WTC11 (cell line): ENCODE results near the gene LPGAT1. TPM values are rescaled to one million over a fixed set of nuclear protein-coding genes. Genes with fewer than 3 reads are reported as not detected.

ENCODE experiments used
- ATAC-seq: fragments of 200-7000 bp; cut with Tn5 transposase; 2 replicates; pipeline ENCODE4 v1.10.0; 2021; ENCODE audit warnings: mild to moderate bottlenecking, moderate library complexity
- CTCF ChIA-PET: fragments of 300-600 bp; sonication (Branson Sonifier 250); formaldehyde crosslinking; loops from one replicate; lab custom pipeline; 2021; ENCODE audit warnings: antibody characterized with exemption; lab: Charles Lee
- POLR2A ChIA-PET: fragments of 350-600 bp; sonication (Branson Sonifier 250); formaldehyde crosslinking; loops from one replicate; lab custom pipeline; 2021; ENCODE audit warnings: antibody characterized with exemption; lab: Charles Lee
- DNase-seq: peaks from one replicate; pipeline ENCODE4 v3.0.0; 2021; ENCODE audit warnings: low spot score
- H3K27ac Mint-ChIP-seq: 2 replicates; pipeline ENCODE4 v1.8.0; 2021; ENCODE audit warnings: mixed read lengths
- H3K27me3 Mint-ChIP-seq: 2 replicates; pipeline ENCODE4 v1.8.0; 2021; ENCODE audit warnings: low read depth, mild to moderate bottlenecking, moderate library complexity, mixed read lengths
- H3K36me3 Mint-ChIP-seq: 2 replicates; pipeline ENCODE4 v1.8.0; 2021; ENCODE audit warnings: mixed read lengths
- H3K4me1 Mint-ChIP-seq: 2 replicates; pipeline ENCODE4 v1.8.0; 2022; ENCODE audit warnings: mixed read lengths
- H3K4me3 Mint-ChIP-seq: 2 replicates; pipeline ENCODE4 v1.8.0; 2021; ENCODE audit warnings: mild to moderate bottlenecking, moderate library complexity, mixed read lengths
- H3K9me3 Mint-ChIP-seq: 2 replicates; pipeline ENCODE4 v1.8.0; 2021; ENCODE audit warnings: mixed read lengths
- AFF4 ChIP-seq: sonication (generic); formaldehyde crosslinking; IDR thresholded peaks from 2 replicates; pipeline ENCODE4 v1.8.1; 2023; ENCODE audit warnings: mild to moderate bottlenecking, missing genetic modification reagents, borderline replicate concordance
- ERG ChIP-seq: fragments of 250-450 bp; sonication (Bioruptor Pico); IDR thresholded peaks from 2 replicates; pipeline ENCODE4 v1.8.0; 2021; ENCODE audit warnings: mild to moderate bottlenecking
- GRHL2 ChIP-seq: fragments of 250-450 bp; sonication (Bioruptor Pico); IDR thresholded peaks from 2 replicates; pipeline ENCODE4 v1.8.0; 2022; ENCODE audit warnings: mild to moderate bottlenecking, moderate library complexity; ENCODE audit not compliant: insufficient replicate concordance, severe bottlenecking
- IRF1 ChIP-seq: sonication (generic); formaldehyde crosslinking; IDR thresholded peaks from 2 replicates; pipeline ENCODE4 v1.8.0; 2023; ENCODE audit warnings: missing genetic modification reagents
- MLX ChIP-seq: sonication (generic); formaldehyde crosslinking; IDR thresholded peaks from 2 replicates; pipeline ENCODE4 v1.8.1; 2023; ENCODE audit warnings: mild to moderate bottlenecking, missing genetic modification reagents, moderate library complexity
- MXD4 ChIP-seq: fragments of 250-450 bp; sonication (Bioruptor Pico); IDR thresholded peaks from 2 replicates; pipeline ENCODE4 v1.8.0; 2021; ENCODE audit warnings: mild to moderate bottlenecking, moderate library complexity, borderline replicate concordance
- NR2C2 ChIP-seq: sonication (generic); formaldehyde crosslinking; IDR thresholded peaks from 2 replicates; pipeline ENCODE4 v1.8.0; 2022; ENCODE audit warnings: mild to moderate bottlenecking, missing genetic modification reagents
- PRRX2 ChIP-seq: fragments of 250-450 bp; sonication (Bioruptor Pico); IDR thresholded peaks from 2 replicates; pipeline ENCODE4 v1.8.0; 2021; ENCODE audit warnings: mild to moderate bottlenecking
- TCF7 ChIP-seq: sonication (generic); formaldehyde crosslinking; IDR thresholded peaks from 2 replicates; pipeline ENCODE4 v1.8.0; 2022; ENCODE audit warnings: mild to moderate bottlenecking, low read depth, missing genetic modification reagents, moderate library complexity
- TEAD1 ChIP-seq: sonication (generic); formaldehyde crosslinking; IDR thresholded peaks from 2 replicates; pipeline ENCODE4 v1.8.0; 2022; ENCODE audit warnings: mild to moderate bottlenecking, missing genetic modification reagents
- TP53 ChIP-seq: sonication (generic); formaldehyde crosslinking; IDR thresholded peaks from 2 replicates; pipeline ENCODE4 v1.8.1; 2023; ENCODE audit warnings: mild to moderate bottlenecking, missing genetic modification reagents
- ZNF121 ChIP-seq: sonication (generic); formaldehyde crosslinking; IDR thresholded peaks from 2 replicates; pipeline ENCODE4 v1.8.0; 2023; ENCODE audit warnings: missing genetic modification reagents
- ZNF396 ChIP-seq: fragments of 250-450 bp; sonication (Bioruptor Pico); IDR thresholded peaks from 2 replicates; pipeline ENCODE4 v1.8.0; 2021; ENCODE audit warnings: mild to moderate bottlenecking, moderate library complexity, borderline replicate concordance
- ZNF423 ChIP-seq: fragments of 250-450 bp; sonication (Bioruptor Pico); IDR thresholded peaks from 2 replicates; pipeline ENCODE4 v2.1.2; 2022; ENCODE audit warnings: mild to moderate bottlenecking, moderate library complexity
- ZNF512 ChIP-seq: sonication (generic); formaldehyde crosslinking; IDR thresholded peaks from 2 replicates; pipeline ENCODE4 v1.8.1; 2022; ENCODE audit warnings: missing genetic modification reagents, borderline replicate concordance
- ZNF532 ChIP-seq: fragments of 250-450 bp; sonication (Bioruptor Pico); IDR thresholded peaks from 2 replicates; pipeline ENCODE4 v1.9.0; 2021; ENCODE audit warnings: mild to moderate bottlenecking, borderline replicate concordance
- total RNA-seq: library from RNA; stranded (reverse); gene quantifications from 3 replicates; pipeline ENCODE4 v1.2.3, GENCODE V29; 2021
- TF ChIP-seq, protein P1 (sequence below): sonication (generic); formaldehyde crosslinking; IDR thresholded peaks from 2 replicates; pipeline ENCODE4 v1.8.1; 2023; ENCODE audit warnings: mild to moderate bottlenecking, missing genetic modification reagents
- TF ChIP-seq, protein P2 (sequence below): fragments of 200-600 bp; IDR thresholded peaks from 2 replicates; pipeline ENCODE4 v1.8.0; 2022; ENCODE audit warnings: antibody characterized with exemption

Gene LPGAT1
- total RNA-seq, 1 experiment from 2014 or later: 15.1 TPM

DNA sequence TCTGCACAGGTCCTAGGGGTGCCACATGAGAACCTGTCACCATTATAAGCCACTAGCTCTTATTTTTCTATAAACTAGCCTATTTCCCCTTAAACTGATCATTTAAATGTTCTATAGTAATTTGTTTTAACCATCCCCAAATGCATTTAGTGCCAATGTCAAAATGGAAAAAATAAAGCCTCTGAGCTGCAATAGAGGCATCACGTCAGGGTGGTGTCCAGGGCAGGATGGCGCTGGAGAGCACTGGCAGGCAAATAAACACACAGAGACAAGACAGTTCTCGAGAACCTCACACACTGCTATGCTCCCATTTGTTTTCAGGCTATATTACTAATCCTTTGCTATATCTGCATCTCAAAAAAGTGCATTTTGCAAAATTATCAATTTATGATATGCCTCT lies 81.8 kb downstream of the LPGAT1 start:
- ATAC-seq (no peak), DNase-seq (no peak)
- H3K9me3 Mint-ChIP-seq: no peaks in the 10 kb centered on the region
- peaks cover 9% of the 10 kb centered on the region for H3K4me1 Mint-ChIP-seq
- H3K27ac Mint-ChIP-seq: no peak overlapping the region
- no peaks in the 10 kb centered on the region for H3K36me3 Mint-ChIP-seq
- CTCF ChIA-PET: interaction anchor here (1.0 kb wide), 1 partner anchor 50 kb away, joined by 4 read pairs; no protein-coding TSS in a partner anchor
- no peak for TF ChIP-seq MLX (CRISPR knock-in tag)
- TF ChIP-seq TCF7 (CRISPR knock-in tag): no peak
- TF ChIP-seq AFF4 (CRISPR knock-in tag): no peak
- no peak for TF ChIP-seq GRHL2 (CRISPR knock-in tag)
- no peak for TF ChIP-seq PRRX2 (CRISPR knock-in tag)
- no peak for TF ChIP-seq ZNF423 (CRISPR knock-in tag)
- TF ChIP-seq ZNF532 (CRISPR knock-in tag): no peak
- no peak for TF ChIP-seq ERG
- no peak for TF ChIP-seq TP53
- TF ChIP-seq NR2C2 (CRISPR knock-in tag): no peak
- TF ChIP-seq MXD4 (CRISPR knock-in tag): no peak
- no peak for TF ChIP-seq IRF1 (CRISPR knock-in tag)
- no peak for TF ChIP-seq TEAD1 (CRISPR knock-in tag)
- no peak for TF ChIP-seq ZNF121 (CRISPR knock-in tag)
- TF ChIP-seq ZNF396 (CRISPR knock-in tag): no peak
- TF ChIP-seq, protein P1, sequence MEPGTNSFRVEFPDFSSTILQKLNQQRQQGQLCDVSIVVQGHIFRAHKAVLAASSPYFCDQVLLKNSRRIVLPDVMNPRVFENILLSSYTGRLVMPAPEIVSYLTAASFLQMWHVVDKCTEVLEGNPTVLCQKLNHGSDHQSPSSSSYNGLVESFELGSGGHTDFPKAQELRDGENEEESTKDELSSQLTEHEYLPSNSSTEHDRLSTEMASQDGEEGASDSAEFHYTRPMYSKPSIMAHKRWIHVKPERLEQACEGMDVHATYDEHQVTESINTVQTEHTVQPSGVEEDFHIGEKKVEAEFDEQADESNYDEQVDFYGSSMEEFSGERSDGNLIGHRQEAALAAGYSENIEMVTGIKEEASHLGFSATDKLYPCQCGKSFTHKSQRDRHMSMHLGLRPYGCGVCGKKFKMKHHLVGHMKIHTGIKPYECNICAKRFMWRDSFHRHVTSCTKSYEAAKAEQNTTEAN (CRISPR knock-in tag): no peak
- TF ChIP-seq, protein P2, sequence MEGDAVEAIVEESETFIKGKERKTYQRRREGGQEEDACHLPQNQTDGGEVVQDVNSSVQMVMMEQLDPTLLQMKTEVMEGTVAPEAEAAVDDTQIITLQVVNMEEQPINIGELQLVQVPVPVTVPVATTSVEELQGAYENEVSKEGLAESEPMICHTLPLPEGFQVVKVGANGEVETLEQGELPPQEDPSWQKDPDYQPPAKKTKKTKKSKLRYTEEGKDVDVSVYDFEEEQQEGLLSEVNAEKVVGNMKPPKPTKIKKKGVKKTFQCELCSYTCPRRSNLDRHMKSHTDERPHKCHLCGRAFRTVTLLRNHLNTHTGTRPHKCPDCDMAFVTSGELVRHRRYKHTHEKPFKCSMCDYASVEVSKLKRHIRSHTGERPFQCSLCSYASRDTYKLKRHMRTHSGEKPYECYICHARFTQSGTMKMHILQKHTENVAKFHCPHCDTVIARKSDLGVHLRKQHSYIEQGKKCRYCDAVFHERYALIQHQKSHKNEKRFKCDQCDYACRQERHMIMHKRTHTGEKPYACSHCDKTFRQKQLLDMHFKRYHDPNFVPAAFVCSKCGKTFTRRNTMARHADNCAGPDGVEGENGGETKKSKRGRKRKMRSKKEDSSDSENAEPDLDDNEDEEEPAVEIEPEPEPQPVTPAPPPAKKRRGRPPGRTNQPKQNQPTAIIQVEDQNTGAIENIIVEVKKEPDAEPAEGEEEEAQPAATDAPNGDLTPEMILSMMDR: no peak
- no peak for TF ChIP-seq ZNF512
- H3K4me3 Mint-ChIP-seq: no peak overlapping the region
- no peaks in the 10 kb centered on the region for H3K27me3 Mint-ChIP-seq
- POLR2A ChIA-PET: interaction anchor here (0.5 kb wide), 1 partner anchor 22 kb away, joined by 3 read pairs; no protein-coding TSS in a partner anchor
